ENCODE data around the gene CRYZL1.
"Not testable (repeated sequence)": the region's sequence is repeated elsewhere in the genome, so short reads cannot be mapped to it uniquely, and the experiment has no call there.

Gene CRYZL1

GRCh38 chr21:33641352-33642026 lies at the start of gene CRYZL1:
Gene CRYZL1 (minus strand): TSS chr21:33641741. CDS start chr21:33631551, 10,190 bp downstream.
- DNase-seq: peak; percentile 95

- DNase-seq: no peak
Measured at GRCh38 chr21:33690874-33691273, 49.3 kb upstream of the CRYZL1 start.

GRCh38 chr21:33688353-33688752 lies 46.8 kb upstream of the CRYZL1 start:
- DNase-seq: no peak

GRCh38 chr21:33687634-33688033 lies 46.1 kb upstream of the CRYZL1 start:
- no peak for DNase-seq

GRCh38 chr21:33686386-33686785 lies 44.8 kb upstream of the CRYZL1 start:
- DNase-seq: no peak

GRCh38 chr21:33685613-33686197 lies 44.2 kb upstream of the CRYZL1 start:
- no peak for DNase-seq

- DNase-seq: no peak
Measured at GRCh38 chr21:33684923-33685560, 43.5 kb upstream of the CRYZL1 start.

GRCh38 chr21:33684068-33684467 lies 42.5 kb upstream of the CRYZL1 start:
- DNase-seq: no peak

GRCh38 chr21:33682992-33683627 lies 41.6 kb upstream of the CRYZL1 start:
- DNase-seq: no peak

- no peak for DNase-seq
Measured at GRCh38 chr21:33680870-33681269, 39.3 kb upstream of the CRYZL1 start.

GRCh38 chr21:33677450-33677849 lies 35.9 kb upstream of the CRYZL1 start:
- no peak for DNase-seq

GRCh38 chr21:33676666-33677065 lies 35.1 kb upstream of the CRYZL1 start:
- DNase-seq: not testable (repeated sequence)

GRCh38 chr21:33674226-33674625 lies 32.7 kb upstream of the CRYZL1 start:
- DNase-seq: no peak

- DNase-seq: no peak
Measured at GRCh38 chr21:33673473-33673872, 31.9 kb upstream of the CRYZL1 start.

GRCh38 chr21:33670076-33670978 lies 28.8 kb upstream of the CRYZL1 start:
- DNase-seq: no peak

- DNase-seq: no peak
Measured at GRCh38 chr21:33668620-33669019, 27.1 kb upstream of the CRYZL1 start.

- no peak for DNase-seq
Measured at GRCh38 chr21:33668180-33668579, 26.6 kb upstream of the CRYZL1 start.

- no peak for DNase-seq
Measured at GRCh38 chr21:33667636-33668035, 26.1 kb upstream of the CRYZL1 start.

- no peak for DNase-seq
Measured at GRCh38 chr21:33666153-33666552, 24.6 kb upstream of the CRYZL1 start.

GRCh38 chr21:33664135-33664534 lies 22.6 kb upstream of the CRYZL1 start:
- no peak for DNase-seq

- no peak for DNase-seq
Measured at GRCh38 chr21:33663241-33663640, 21.7 kb upstream of the CRYZL1 start.

GRCh38 chr21:33662046-33662445 lies 20.5 kb upstream of the CRYZL1 start:
- DNase-seq: no peak

GRCh38 chr21:33661146-33661545 lies 19.6 kb upstream of the CRYZL1 start:
- no peak for DNase-seq
